HG03342 (cell line): ENCODE measurements around the gene MYH9.

Experiments used
- ATAC-seq: cut with Tn5 transposase; IDR thresholded peaks from one replicate; pipeline ENCODE4 v1.9.1; 2021; ENCODE audit warnings: mild to moderate bottlenecking, moderate library complexity; ENCODE audit not compliant: unreplicated experiment

The MYH9 gene

GRCh38 chr22:36234919-36235318 is 152.8 kb downstream of the MYH9 start:
- no peak for ATAC-seq

- ATAC-seq, result no peak
Measured at GRCh38 chr22:36234213-36234612, 153.6 kb downstream of the MYH9 start.

GRCh38 chr22:36233796-36234195 is 154.0 kb downstream of the MYH9 start:
- no peak for ATAC-seq

GRCh38 chr22:36232715-36233401 is 154.9 kb downstream of the MYH9 start:
- ATAC-seq, result no peak
